GM10266 (cell line): ENCODE results near the gene ARHGEF35.

ENCODE experiments used
- DNase-seq: peaks from one replicate; pipeline ENCODE4 v3.0.0; 2012; ENCODE audit errors: extremely low spot score
- TF ChIP-seq, protein P1 (sequence below): IDR thresholded peaks from 2 replicates; pipeline ENCODE4 v1.5.1; 2012; ENCODE audit warnings: mild to moderate bottlenecking, low read depth; ENCODE audit not compliant: control insufficient read depth, insufficient read depth; ENCODE audit errors: missing control alignments

The ARHGEF35 gene

DNA sequence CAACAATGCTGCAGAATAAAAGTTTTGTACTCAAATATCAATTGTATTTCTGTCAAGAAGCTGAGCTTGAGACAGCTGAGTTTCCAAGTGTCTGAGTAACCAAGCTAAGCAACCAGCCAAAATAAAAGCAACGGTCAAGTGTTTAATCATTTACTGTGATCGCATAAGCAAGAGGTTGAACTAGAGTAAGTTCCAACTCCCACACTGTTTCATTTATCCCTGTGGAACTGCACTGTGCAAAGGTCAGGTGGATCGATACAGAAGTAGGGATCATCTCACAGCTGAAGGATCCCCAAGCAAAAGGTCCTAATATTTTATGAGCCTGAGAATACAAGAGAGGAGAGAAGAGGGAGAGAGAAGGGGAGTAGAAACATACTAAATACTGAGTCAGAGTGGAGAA lies 51.2 kb downstream of the ARHGEF35 start:
- TF ChIP-seq, protein P1, sequence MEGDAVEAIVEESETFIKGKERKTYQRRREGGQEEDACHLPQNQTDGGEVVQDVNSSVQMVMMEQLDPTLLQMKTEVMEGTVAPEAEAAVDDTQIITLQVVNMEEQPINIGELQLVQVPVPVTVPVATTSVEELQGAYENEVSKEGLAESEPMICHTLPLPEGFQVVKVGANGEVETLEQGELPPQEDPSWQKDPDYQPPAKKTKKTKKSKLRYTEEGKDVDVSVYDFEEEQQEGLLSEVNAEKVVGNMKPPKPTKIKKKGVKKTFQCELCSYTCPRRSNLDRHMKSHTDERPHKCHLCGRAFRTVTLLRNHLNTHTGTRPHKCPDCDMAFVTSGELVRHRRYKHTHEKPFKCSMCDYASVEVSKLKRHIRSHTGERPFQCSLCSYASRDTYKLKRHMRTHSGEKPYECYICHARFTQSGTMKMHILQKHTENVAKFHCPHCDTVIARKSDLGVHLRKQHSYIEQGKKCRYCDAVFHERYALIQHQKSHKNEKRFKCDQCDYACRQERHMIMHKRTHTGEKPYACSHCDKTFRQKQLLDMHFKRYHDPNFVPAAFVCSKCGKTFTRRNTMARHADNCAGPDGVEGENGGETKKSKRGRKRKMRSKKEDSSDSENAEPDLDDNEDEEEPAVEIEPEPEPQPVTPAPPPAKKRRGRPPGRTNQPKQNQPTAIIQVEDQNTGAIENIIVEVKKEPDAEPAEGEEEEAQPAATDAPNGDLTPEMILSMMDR: no peak
- DNase-seq: no peak

DNA sequence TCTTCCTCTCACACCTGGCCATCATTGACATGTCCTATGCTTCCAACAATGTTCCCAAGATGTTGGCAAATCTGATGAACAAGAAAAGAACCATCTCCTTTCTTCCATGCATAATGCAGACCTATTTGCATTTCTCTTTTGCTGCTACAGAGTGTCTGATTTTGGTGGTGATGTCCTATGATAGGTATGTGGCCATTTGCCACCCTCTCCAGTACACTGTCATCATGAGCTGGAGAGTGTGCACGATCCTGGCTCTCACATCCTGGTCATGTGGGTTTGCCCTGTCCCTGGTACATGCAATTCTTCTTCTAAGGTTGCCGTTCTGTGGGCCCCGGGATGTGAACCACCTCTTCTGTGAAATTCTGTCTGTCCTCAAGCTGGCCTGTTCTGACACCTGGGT lies 53.4 kb downstream of the ARHGEF35 start:
- TF ChIP-seq, protein P1: no peak
- DNase-seq: no peak

DNA sequence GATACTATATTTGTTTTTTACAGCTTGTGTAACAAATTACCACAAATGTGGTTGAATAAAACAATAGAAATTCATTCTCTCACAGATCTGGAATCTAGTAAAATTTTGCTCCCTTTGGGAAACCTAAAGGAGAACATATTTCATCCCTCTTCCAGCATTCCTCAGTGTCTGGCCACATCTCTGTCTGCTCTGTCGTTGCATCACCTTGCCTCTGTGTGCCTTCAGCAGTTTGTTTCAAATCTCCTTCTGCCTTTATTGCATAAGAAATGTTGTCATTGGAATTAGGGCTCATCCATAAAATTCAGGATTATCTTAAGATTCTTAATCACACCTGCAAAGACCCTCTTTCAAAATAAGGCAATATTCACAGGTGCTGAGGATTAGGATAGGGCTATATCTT lies 58.1 kb downstream of the ARHGEF35 start:
- TF ChIP-seq, protein P1: no peak
- no peak for DNase-seq
